DLD1 (cell line): ENCODE data around the gene CCNB2.
"Not testable (repeated sequence)": the region's sequence is repeated elsewhere in the genome, so short reads cannot be mapped to it uniquely, and the experiment has no call there.

Experiments
- in situ Hi-C: cut with HindIII; loops from 2 replicates; pipeline ENCODE4 v1.10.0; 2017; ENCODE audit warnings: low sequenced_read_pairs

Gene CCNB2

GRCh38 chr15:59104912-59105732 is at the start of gene CCNB2:
CCNB2 (plus strand) TSS chr15:59105146; CDS start chr15:59105269, 123 bp downstream.
- in situ Hi-C loops: no loop called here

- in situ Hi-C loops: no loop called here
Measured at GRCh38 chr15:59059076-59059597, 45.8 kb upstream of the CCNB2 start.

- in situ Hi-C loops: no loop called here
Measured at GRCh38 chr15:59060348-59060747, 44.6 kb upstream of the CCNB2 start.

- in situ Hi-C loops: no loop called here
Measured at GRCh38 chr15:59063042-59063441, 41.9 kb upstream of the CCNB2 start.

- in situ Hi-C loops: no loop called here
Measured at GRCh38 chr15:59069430-59069829, 35.5 kb upstream of the CCNB2 start.

GRCh38 chr15:59074607-59075006 is 30.3 kb upstream of the CCNB2 start:
- in situ Hi-C loops: no loop called here

GRCh38 chr15:59087731-59088130 is 17.2 kb upstream of the CCNB2 start:
- in situ Hi-C loops: no loop called here

GRCh38 chr15:59094077-59094476 is 10.9 kb upstream of the CCNB2 start:
- in situ Hi-C loops: no loop called here

GRCh38 chr15:59096429-59096828 is 8.5 kb upstream of the CCNB2 start:
- in situ Hi-C loops: no loop called here

GRCh38 chr15:59099162-59099685 is 5.7 kb upstream of the CCNB2 start:
- in situ Hi-C loops: no loop called here

- in situ Hi-C loops: no loop called here
Measured at GRCh38 chr15:59104602-59104911, 389 bp upstream of the CCNB2 start.

GRCh38 chr15:59105854-59106253 is 908 bp downstream of the CCNB2 start:
- in situ Hi-C loops: no loop called here

GRCh38 chr15:59111251-59111650 is 6.3 kb downstream of the CCNB2 start:
- in situ Hi-C loops: no loop called here

GRCh38 chr15:59115047-59115446 is 10.1 kb downstream of the CCNB2 start:
- in situ Hi-C loops: no loop called here

- in situ Hi-C loops: no loop called here
Measured at GRCh38 chr15:59116141-59116540, 11.2 kb downstream of the CCNB2 start.

- in situ Hi-C loops: no loop called here
Measured at GRCh38 chr15:59116771-59117170, 11.8 kb downstream of the CCNB2 start.

- in situ Hi-C loops: no loop called here
Measured at GRCh38 chr15:59119625-59120024, 14.7 kb downstream of the CCNB2 start.

GRCh38 chr15:59120937-59121336 is 16.0 kb downstream of the CCNB2 start:
- in situ Hi-C loops: no loop called here

GRCh38 chr15:59124261-59124660 is 19.3 kb downstream of the CCNB2 start:
- in situ Hi-C loops: no loop called here

- in situ Hi-C loops: not testable (repeated sequence)
Measured at GRCh38 chr15:59125683-59126082, 20.7 kb downstream of the CCNB2 start.

GRCh38 chr15:59127255-59127654 is 22.3 kb downstream of the CCNB2 start:
- in situ Hi-C loops: not testable (repeated sequence)

- in situ Hi-C loops: no loop called here
Measured at GRCh38 chr15:59131456-59131855, 26.5 kb downstream of the CCNB2 start.
